NCI-H510A treated with DMSO at 0.1 percent for 48 hours (cell line): ENCODE measurements around the gene TOMM20.

ENCODE experiments used
- DNase-seq: peaks from one replicate; lab custom pipeline; 2025; lab: John Stamatoyannopoulos, UW

Gene TOMM20

DNA sequence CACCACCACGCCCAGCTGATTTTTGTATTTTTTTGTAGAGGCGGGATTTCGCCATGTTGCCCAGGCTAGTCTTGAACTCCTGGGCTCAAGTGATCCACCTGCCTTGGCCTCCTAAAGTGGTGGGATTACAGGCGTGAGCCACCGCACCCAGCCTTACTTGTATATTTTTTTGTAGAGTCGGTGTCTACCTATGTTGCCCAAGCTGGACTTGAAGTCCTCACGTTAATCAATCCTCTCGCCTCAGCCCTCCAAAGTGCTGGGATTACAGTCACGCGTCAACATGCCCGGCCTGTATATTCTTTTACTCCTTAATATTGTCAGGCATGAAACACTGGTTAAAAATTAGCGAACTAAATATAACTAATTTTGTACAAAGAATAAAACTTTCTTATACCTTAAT, 5.5 kb upstream of the TOMM20 start:
- no peak for DNase-seq

GRCh38 chr1:235133086-235133485, 4.4 kb upstream of the TOMM20 start:
- DNase-seq = no peak

DNA sequence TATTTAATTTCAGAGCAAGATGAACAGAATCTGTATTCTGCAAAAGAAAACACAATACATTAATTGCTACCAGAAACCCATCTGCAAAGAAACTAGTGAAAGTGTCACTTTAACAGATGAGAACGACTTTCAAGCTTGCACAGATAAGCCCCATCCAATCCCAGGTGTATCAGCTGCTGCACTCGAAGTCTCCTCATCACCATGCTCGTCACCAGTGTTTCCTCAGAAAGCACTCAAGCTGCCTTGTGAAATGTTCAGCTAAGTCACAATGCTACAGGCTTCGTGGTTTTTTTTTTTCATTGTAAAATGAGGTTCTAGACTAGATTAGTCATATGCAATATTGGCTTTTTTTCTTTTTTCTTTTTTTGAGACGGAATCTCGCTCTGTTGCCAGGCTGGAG, 3.3 kb upstream of the TOMM20 start:
- no peak for DNase-seq

- no peak for DNase-seq
Observed at GRCh38 chr1:235130766-235131270, 2.2 kb upstream of the TOMM20 start.

DNA sequence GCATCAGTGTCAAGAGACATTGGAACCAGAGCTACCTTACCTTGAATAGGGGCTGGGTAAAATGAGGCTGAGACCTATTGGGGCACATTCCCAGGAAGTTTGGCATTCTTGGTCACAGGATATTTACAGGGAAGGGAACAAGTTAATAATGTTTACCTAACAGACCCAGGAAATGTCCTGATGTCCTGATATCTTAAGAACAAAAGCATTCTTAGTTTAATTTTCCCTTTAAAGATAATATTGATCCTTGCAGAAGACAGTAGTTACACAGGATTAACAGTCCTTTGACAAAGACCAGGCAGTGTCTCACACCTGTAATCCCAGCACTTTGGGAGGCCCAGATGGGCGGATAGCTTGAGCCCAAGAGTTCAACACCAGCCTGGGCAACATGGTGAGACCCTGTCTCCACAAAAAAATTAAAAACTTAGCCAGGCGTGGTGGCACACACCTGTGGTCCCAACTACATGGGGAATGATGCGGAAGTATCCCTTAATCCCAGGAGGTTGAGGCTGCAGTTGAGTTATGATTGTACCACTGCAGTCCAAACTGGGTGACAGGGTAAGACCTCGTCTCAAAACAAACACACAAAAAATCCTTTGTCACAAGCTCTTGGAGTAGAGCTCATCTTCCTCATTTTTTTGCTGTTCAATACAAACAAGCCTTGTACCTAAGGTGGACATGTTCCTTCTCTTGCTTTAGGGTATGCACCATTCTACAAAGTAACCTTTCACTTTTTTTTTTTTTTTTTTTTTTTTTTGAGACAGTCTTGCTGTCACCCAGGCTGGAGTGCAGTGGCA, 1.3 kb upstream of the TOMM20 start:
- no peak for DNase-seq

- DNase-seq = no peak
Observed at GRCh38 chr1:235127732-235128455, 743 bp downstream of the TOMM20 start.

- DNase-seq = no peak
Observed at GRCh38 chr1:235127203-235127602, 1.4 kb downstream of the TOMM20 start.

GRCh38 chr1:235124665-235125064, 4.0 kb downstream of the TOMM20 start:
- DNase-seq = no peak

DNA sequence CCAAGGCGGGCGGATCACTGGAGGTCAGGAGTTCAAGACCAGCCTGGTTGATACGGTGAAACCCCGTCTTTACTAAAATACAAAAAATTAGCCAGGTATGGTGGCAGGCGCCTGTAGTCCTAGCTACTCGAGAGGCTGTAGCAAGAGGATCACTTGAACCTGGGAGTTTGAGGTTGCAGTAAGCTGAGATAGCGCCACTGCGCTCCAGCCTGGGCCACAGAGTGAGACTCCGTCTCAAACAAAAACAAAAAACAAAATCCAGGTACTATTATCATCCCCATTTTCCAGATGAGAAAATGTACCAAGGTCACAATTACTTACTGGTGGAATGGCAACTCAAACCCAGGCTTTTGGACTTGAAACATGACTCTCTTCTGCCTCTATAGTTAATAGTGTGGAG, 4.5 kb downstream of the TOMM20 start:
- no peak for DNase-seq

DNA sequence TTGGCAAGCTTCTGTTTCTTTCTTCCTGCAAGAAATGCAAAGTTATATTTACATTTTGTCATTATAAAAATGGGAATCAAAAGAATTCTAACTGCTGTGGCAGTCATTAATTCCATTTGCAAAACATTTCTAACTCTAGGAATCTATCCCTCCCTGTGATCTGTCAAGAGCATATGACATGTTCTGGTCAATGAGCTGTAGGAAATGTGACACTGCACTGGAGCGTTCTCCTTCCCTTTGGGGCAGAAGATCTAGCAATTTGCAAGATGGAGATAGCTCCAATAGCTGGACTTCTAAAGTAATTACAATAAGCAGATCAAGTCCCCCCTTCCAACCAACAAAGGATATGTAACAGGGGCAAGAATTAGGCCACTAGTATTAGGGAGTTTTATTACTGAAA, 6.3 kb downstream of the TOMM20 start:
- DNase-seq = no peak

DNA sequence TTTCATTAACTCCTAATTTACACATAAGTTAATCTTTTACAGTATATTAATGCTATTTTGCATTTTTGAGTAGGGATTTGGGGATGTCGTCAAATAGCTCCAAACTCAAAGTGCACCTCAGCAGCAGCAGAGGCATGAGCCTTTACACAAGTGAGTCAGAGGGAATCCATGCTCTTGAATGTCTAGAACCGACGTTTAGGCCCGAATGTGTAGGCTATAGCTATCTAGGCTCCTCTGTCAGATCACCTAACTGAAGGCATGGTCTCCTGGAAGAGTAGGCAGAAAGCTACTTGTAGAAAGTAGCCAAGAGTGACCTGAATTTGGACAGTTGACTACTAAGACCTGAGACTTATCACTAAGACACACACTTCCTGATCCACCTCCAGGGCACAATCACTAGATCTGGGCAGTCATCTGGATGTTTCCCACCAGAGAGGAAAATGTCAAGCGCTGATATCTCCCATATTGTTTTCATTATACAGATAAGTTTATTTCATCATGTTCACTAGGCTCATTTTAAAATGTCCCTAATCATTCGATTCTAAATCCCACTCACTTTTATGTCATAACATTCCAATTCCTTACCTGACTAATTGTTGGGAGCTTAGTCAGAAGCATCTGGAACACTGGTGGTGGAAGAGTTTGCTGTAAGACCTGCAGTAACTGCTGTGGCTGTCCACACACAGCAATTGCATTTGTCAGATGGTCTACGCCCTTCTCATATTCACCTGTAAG, 15.3 kb downstream of the TOMM20 start:
- no peak for DNase-seq

GRCh38 chr1:235112297-235113182, 16.1 kb downstream of the TOMM20 start:
- DNase-seq = no peak

- DNase-seq = no peak
Observed at GRCh38 chr1:235111107-235111506, 17.5 kb downstream of the TOMM20 start.

- DNase-seq = no peak
Observed at GRCh38 chr1:235108876-235109275, 19.8 kb downstream of the TOMM20 start.

DNA sequence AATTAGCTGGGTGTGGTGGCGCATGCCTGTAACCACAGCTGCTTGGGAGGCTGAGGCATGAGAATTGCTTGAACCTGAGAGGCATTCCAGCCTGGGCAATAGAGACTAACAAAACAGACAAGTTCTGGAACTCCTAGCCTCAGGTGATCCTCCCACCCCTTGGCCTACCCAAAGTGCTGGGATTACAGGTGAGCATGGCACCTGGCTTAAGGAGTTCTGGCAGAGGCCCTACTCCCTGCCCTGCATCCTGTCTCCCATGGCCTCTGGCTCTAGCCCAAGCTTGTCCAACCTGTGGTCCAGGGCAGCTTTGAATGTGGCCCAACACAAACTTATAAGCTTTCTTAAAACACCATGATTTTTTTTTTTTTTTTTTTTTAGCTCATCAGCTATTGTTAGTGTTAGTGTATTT, 20.4 kb downstream of the TOMM20 start:
- no peak for DNase-seq

- DNase-seq = no peak
Observed at GRCh38 chr1:235107368-235108184, 21.1 kb downstream of the TOMM20 start.

- no peak for DNase-seq
Observed at GRCh38 chr1:235106457-235106856, 22.2 kb downstream of the TOMM20 start.

GRCh38 chr1:235105051-235106043, 23.3 kb downstream of the TOMM20 start:
- DNase-seq = no peak

- no peak for DNase-seq
Observed at GRCh38 chr1:235102993-235103411, 25.6 kb downstream of the TOMM20 start.

GRCh38 chr1:235102259-235102582, 26.4 kb downstream of the TOMM20 start:
- no peak for DNase-seq
